ENCODE measurements around the gene TBRG1. TPM values are rescaled to one million over a fixed set of nuclear protein-coding genes. Genes with fewer than 3 reads are reported as not detected.

Gene TBRG1
- total RNA-seq, 2 experiments from 2014 or later: 30.0 to 34.0 TPM

DNA sequence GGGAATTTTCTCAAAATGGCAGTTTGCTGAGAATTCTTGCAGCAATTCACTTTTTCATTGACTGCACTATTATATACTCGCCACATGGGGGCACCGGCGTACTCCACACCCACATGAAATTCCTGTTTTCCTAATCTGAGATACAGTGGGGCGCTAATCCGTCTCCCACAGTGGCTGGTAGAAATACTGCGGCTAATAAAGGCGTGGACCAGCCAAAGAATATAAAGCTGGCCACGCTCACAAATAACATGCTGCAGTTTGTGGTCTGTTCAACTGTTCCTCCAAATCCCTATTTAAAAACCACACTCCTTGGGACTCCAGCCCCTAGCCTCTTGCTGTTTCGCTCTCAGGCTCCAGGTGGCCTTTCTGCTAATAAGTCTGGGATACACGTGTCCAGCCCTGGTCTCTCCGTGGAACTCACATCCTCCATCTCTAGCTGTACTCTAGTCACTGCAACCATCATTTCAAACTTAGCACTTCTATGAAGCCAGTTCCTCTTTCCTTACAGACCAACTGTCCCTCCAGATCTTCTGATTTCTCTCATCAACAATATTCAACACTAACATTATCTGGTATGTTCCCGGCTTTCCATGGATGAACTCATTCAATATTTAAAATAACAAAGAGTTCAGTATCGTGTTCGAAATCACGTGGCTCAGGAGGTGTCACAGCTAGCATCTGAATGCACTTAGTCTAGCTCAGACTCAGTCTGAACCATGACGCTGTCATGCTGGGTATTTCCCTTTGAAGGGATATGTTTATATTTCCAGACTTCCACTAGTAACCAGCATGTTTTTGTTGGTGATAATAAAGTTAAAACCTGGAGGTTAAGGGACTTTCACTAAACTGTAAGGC is 22.0 kb downstream of the TBRG1 start:
- no TSS peak for BruUV-seq (replicated peaks)
- peak; percentile 94 for TF ChIP-seq CTCF (conservative IDR thresholded peaks at IDR 0.05; ENCODE audit: low read length)
- TF ChIP-seq EZH2phosphoT487 (IDR thresholded peaks at IDR 0.05; ENCODE audit: borderline replicate concordance, low read depth, low read length): no peak

DNA sequence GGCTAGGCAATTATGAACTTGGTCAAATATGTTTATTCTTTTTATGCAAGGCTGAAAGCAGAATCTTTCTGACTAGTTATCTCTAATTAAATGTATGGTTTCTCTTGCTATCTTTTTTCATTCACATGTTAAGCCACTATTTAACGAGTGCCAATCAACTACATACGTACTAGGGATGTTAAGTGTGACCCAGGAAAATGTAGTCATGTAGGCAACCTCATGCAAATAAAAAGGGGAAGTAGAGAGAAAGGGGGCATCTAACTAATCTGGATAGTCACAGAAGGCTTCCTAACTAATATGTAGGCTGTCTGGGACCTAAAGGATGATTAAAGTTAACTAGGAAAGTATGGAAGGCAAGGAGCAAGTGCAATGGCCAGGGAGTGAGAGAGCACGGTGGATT is 23.5 kb downstream of the TBRG1 start:
- peaks cover 8% of the 10 kb centered on the region for H3K4me1 ChIP-seq (ENCODE audit: insufficient read depth, low read length, poor library complexity, severe bottlenecking)
- H2AFZ ChIP-seq (ENCODE audit: low read length): no peak overlapping the region; the same call in 1 of the 2 replicates
- no peaks in the 10 kb centered on the region for H4K20me1 ChIP-seq (ENCODE audit: insufficient read depth, low read length)
- peak; percentile 32 for DNase-seq (ENCODE audit: low spot score)
- no peaks in the 10 kb centered on the region for H3K79me2 ChIP-seq (ENCODE audit: insufficient read depth, low read depth, low read length)
- peak overlapping the region; percentile 8; the same call in 1 of the 2 replicates for H3K4me2 ChIP-seq (ENCODE audit: low read length)
- H3K4me3 ChIP-seq (ENCODE audit: low read depth, low read length, poor library complexity, severe bottlenecking): no peak overlapping the region
- H3K9me3 ChIP-seq (ENCODE audit: low read length): no peaks in the 10 kb centered on the region
- POLR2A ChIA-PET: interaction anchor here (0.8 to 1.2 kb wide), 2 partner anchors 16 to 21 kb away, joined by 4 to 6 read pairs; no protein-coding TSS in a partner anchor
- TF ChIP-seq CTCF (conservative IDR thresholded peaks at IDR 0.05; ENCODE audit: low read length): no peak
- TF ChIP-seq EZH2phosphoT487 (IDR thresholded peaks at IDR 0.05; ENCODE audit: borderline replicate concordance, low read depth, low read length): no peak
- no peaks in the 10 kb centered on the region for H3K9me2 ChIP-seq (ENCODE audit: insufficient read depth, low read length)
- H3K27ac ChIP-seq (ENCODE audit: low read depth, low read length, poor library complexity, severe bottlenecking): no peak overlapping the region
- BruUV-seq (replicated peaks): no TSS peak
- intact Hi-C loops (cut with micrococcal nuclease; ENCODE audit: unreplicated experiment): no loop called here
- H3K36me3 ChIP-seq (ENCODE audit: insufficient read depth, low read length): no peaks in the 10 kb centered on the region
- CTCF ChIA-PET (ENCODE audit: unreplicated experiment): no interaction called here

More for the DNA sequence above, 22.0 kb downstream of the TBRG1 start:
- Histone ChIP-seq H3K4me2 (ENCODE audit: low read length) (peak overlapping the region; percentile 38; the same call in 1 of the 2 replicates), H3K4me1 (ENCODE audit: insufficient read depth, low read length, poor library complexity, severe bottlenecking) (peaks cover 8% of the 10 kb centered on the region), H3K9me3 (ENCODE audit: low read length) (no peaks in the 10 kb centered on the region), H4K20me1 (ENCODE audit: insufficient read depth, low read length) (no peaks in the 10 kb centered on the region), H3K36me3 (ENCODE audit: insufficient read depth, low read length) (peaks cover 10% of the 10 kb centered on the region; the same call in 1 of the 2 replicates), H3K4me3 (ENCODE audit: low read depth, low read length, poor library complexity, severe bottlenecking) (no peak overlapping the region), H3K9me2 (ENCODE audit: insufficient read depth, low read length) (no peaks in the 10 kb centered on the region), H3K79me2 (ENCODE audit: insufficient read depth, low read depth, low read length) (no peaks in the 10 kb centered on the region), H2AFZ (ENCODE audit: low read length) (peak overlapping the region; percentile 76), H3K27ac (ENCODE audit: low read depth, low read length, poor library complexity, severe bottlenecking) (no peak overlapping the region)
- ChIA-PET CTCF (ENCODE audit: unreplicated experiment) (interaction anchor here (1.3 kb wide), 1 partner anchor 193 kb away, joined by 3 read pairs; no protein-coding TSS in a partner anchor), POLR2A (interaction anchor here (0.7 kb wide), 1 partner anchor 130 kb away, joined by 4 read pairs; no protein-coding TSS in a partner anchor)
- DNase-seq (ENCODE audit: low spot score): peak; percentile 51
- intact Hi-C loops (cut with micrococcal nuclease; ENCODE audit: unreplicated experiment): loop anchor here (1.0 kb wide), 2 partner anchors 119 to 193 kb away; no protein-coding TSS in a partner anchor
